BLaER1 (cell line): ENCODE results near the gene EDA.

ENCODE experiments used
- H3K27ac ChIP-seq: shearing (Covaris generic); formaldehyde crosslinking; 2 replicates; pipeline ENCODE4 v1.8.1; 2022
- H3K27me3 ChIP-seq: shearing (Covaris generic); formaldehyde crosslinking; 2 replicates; pipeline ENCODE4 v1.8.1; 2022
- H3K36me3 ChIP-seq: shearing (Covaris generic); formaldehyde crosslinking; 2 replicates; pipeline ENCODE4 v1.8.1; 2022
- H3K4me1 ChIP-seq: shearing (Covaris generic); formaldehyde crosslinking; 2 replicates; pipeline ENCODE4 v1.8.1; 2022
- H3K4me2 ChIP-seq: shearing (Covaris generic); formaldehyde crosslinking; 2 replicates; pipeline ENCODE4 v1.8.1; 2022
- H3K4me3 ChIP-seq: shearing (Covaris generic); formaldehyde crosslinking; 2 replicates; pipeline ENCODE4 v1.8.1; 2022
- H3K9ac ChIP-seq: shearing (Covaris generic); formaldehyde crosslinking; 2 replicates; pipeline ENCODE4 v1.8.1; 2022
- H3K9me3 ChIP-seq: shearing (Covaris generic); formaldehyde crosslinking; 2 replicates; pipeline ENCODE4 v1.8.1; 2022
- H4K20me1 ChIP-seq: shearing (Covaris generic); formaldehyde crosslinking; 2 replicates; pipeline ENCODE4 v1.8.1; 2022
- Cebpa-rat ChIP-seq: shearing (Covaris generic); IDR thresholded peaks from 2 replicates; pipeline ENCODE4 v1.8.1; 2022

The EDA gene

GRCh38 chrX:69724307-69724706, 108.4 kb downstream of the EDA start:
- no peak for TF ChIP-seq Cebpa-rat
- peaks cover 5% of the 10 kb centered on the region; the same call in 1 of the 2 replicates for H3K9me3 ChIP-seq
- H3K27ac ChIP-seq, result no peak overlapping the region
- no peaks in the 10 kb centered on the region for H4K20me1 ChIP-seq
- no peak overlapping the region for H3K4me3 ChIP-seq
- H3K27me3 ChIP-seq, result peaks cover 83% of the 10 kb centered on the region
- H3K4me1 ChIP-seq, result no peaks in the 10 kb centered on the region
- no peaks in the 10 kb centered on the region for H3K36me3 ChIP-seq
- no peak overlapping the region for H3K9ac ChIP-seq
- H3K4me2 ChIP-seq, result no peak overlapping the region

- Histone ChIP-seq H3K4me3 (no peak overlapping the region), H3K27me3 (peaks cover 45% of the 10 kb centered on the region), H3K9me3 (0 out of 2 replicates have a peak, but pooled peaks cover 5% of the 10 kb centered on the region), H4K20me1 (no peaks in the 10 kb centered on the region), H3K27ac (no peak overlapping the region), H3K4me1 (no peaks in the 10 kb centered on the region), H3K4me2 (no peak overlapping the region), H3K9ac (no peak overlapping the region), H3K36me3 (no peaks in the 10 kb centered on the region)
- TF ChIP-seq Cebpa-rat, result no peak
Measured at GRCh38 chrX:69740317-69740716, 124.4 kb downstream of the EDA start.

- no peak for TF ChIP-seq Cebpa-rat
- no peak overlapping the region for H3K4me2 ChIP-seq
- peaks cover 49% of the 10 kb centered on the region for H3K27me3 ChIP-seq
Measured at GRCh38 chrX:69741721-69742120, 125.8 kb downstream of the EDA start.

GRCh38 chrX:69746051-69746450, 130.1 kb downstream of the EDA start:
- H3K27me3 ChIP-seq, result peaks cover 55% of the 10 kb centered on the region
- no peaks in the 10 kb centered on the region for H3K4me1 ChIP-seq
- H3K4me2 ChIP-seq, result no peak overlapping the region
- H3K27ac ChIP-seq, result no peak overlapping the region
- H4K20me1 ChIP-seq, result no peaks in the 10 kb centered on the region; the same call in 1 of the 2 replicates
- no peak overlapping the region for H3K4me3 ChIP-seq
- 0 out of 2 replicates have a peak, but pooled peaks cover 5% of the 10 kb centered on the region for H3K9me3 ChIP-seq
- H3K36me3 ChIP-seq, result no peaks in the 10 kb centered on the region
- no peak overlapping the region for H3K9ac ChIP-seq
- no peak for TF ChIP-seq Cebpa-rat

More at GRCh38 chrX:69741721-69742120, 125.8 kb downstream of the EDA start:
- no peaks in the 10 kb centered on the region for H3K4me1 ChIP-seq
- H4K20me1 ChIP-seq, result no peaks in the 10 kb centered on the region; the same call in 1 of the 2 replicates
- H3K36me3 ChIP-seq, result no peaks in the 10 kb centered on the region
- 0 out of 2 replicates have a peak, but pooled peaks cover 5% of the 10 kb centered on the region for H3K9me3 ChIP-seq
- H3K4me3 ChIP-seq, result no peak overlapping the region
- H3K9ac ChIP-seq, result no peak overlapping the region
- H3K27ac ChIP-seq, result no peak overlapping the region

- Histone ChIP-seq H4K20me1 (no peaks in the 10 kb centered on the region; the same call in 1 of the 2 replicates), H3K4me2 (no peak overlapping the region), H3K9me3 (0 out of 2 replicates have a peak, but pooled peaks cover 5% of the 10 kb centered on the region), H3K36me3 (no peaks in the 10 kb centered on the region), H3K4me3 (no peak overlapping the region), H3K27me3 (peaks cover 46% of the 10 kb centered on the region), H3K27ac (no peak overlapping the region), H3K4me1 (no peaks in the 10 kb centered on the region), H3K9ac (no peak overlapping the region)
- TF ChIP-seq Cebpa-rat, result no peak
Measured at GRCh38 chrX:69748055-69748454, 132.1 kb downstream of the EDA start.

- Histone ChIP-seq H3K9ac (no peak overlapping the region), H3K9me3 (0 out of 2 replicates have a peak, but pooled peaks cover 4% of the 10 kb centered on the region), H3K4me1 (no peaks in the 10 kb centered on the region), H3K4me3 (no peak overlapping the region), H3K4me2 (no peak overlapping the region), H3K27me3 (peaks cover 76% of the 10 kb centered on the region), H4K20me1 (no peaks in the 10 kb centered on the region), H3K27ac (no peak overlapping the region), H3K36me3 (no peaks in the 10 kb centered on the region)
- no peak for TF ChIP-seq Cebpa-rat
Measured at GRCh38 chrX:69759921-69760625, 144.2 kb downstream of the EDA start.

GRCh38 chrX:69761633-69762032, 145.7 kb downstream of the EDA start:
- no peak for TF ChIP-seq Cebpa-rat
- H3K36me3 ChIP-seq, result no peaks in the 10 kb centered on the region
- no peak overlapping the region for H3K27ac ChIP-seq

GRCh38 chrX:69762340-69762739, 146.4 kb downstream of the EDA start:
- Histone ChIP-seq H3K9ac (no peak overlapping the region), H4K20me1 (no peaks in the 10 kb centered on the region), H3K4me2 (no peak overlapping the region), H3K4me1 (no peaks in the 10 kb centered on the region), H3K27ac (no peak overlapping the region), H3K36me3 (no peaks in the 10 kb centered on the region), H3K27me3 (peaks cover 68% of the 10 kb centered on the region), H3K9me3 (peaks cover 4% of the 10 kb centered on the region; the same call in 1 of the 2 replicates), H3K4me3 (no peak overlapping the region)
- TF ChIP-seq Cebpa-rat, result no peak

More at GRCh38 chrX:69761633-69762032, 145.7 kb downstream of the EDA start:
- no peaks in the 10 kb centered on the region for H3K4me1 ChIP-seq
- peaks cover 71% of the 10 kb centered on the region for H3K27me3 ChIP-seq
- H3K4me2 ChIP-seq, result no peak overlapping the region
- no peak overlapping the region for H3K4me3 ChIP-seq
- H4K20me1 ChIP-seq, result no peaks in the 10 kb centered on the region
- H3K9me3 ChIP-seq, result peaks cover 4% of the 10 kb centered on the region; the same call in 1 of the 2 replicates
- H3K9ac ChIP-seq, result no peak overlapping the region

- Histone ChIP-seq H3K4me2 (no peak overlapping the region), H3K4me1 (no peaks in the 10 kb centered on the region), H3K4me3 (no peak overlapping the region), H3K27me3 (peaks cover 66% of the 10 kb centered on the region), H3K9ac (no peak overlapping the region), H3K27ac (no peak overlapping the region), H4K20me1 (no peaks in the 10 kb centered on the region), H3K9me3 (peaks cover 6% of the 10 kb centered on the region; the same call in 1 of the 2 replicates), H3K36me3 (no peaks in the 10 kb centered on the region)
- TF ChIP-seq Cebpa-rat, result no peak
Measured at GRCh38 chrX:69793260-69793935, 177.5 kb downstream of the EDA start.

- Histone ChIP-seq H3K4me1 (no peaks in the 10 kb centered on the region), H3K36me3 (no peaks in the 10 kb centered on the region), H3K27me3 (peaks cover 73% of the 10 kb centered on the region), H4K20me1 (no peaks in the 10 kb centered on the region), H3K9me3 (peaks cover 6% of the 10 kb centered on the region; the same call in 1 of the 2 replicates), H3K4me2 (no peak overlapping the region), H3K9ac (no peak overlapping the region), H3K27ac (no peak overlapping the region), H3K4me3 (no peak overlapping the region)
- TF ChIP-seq Cebpa-rat, result no peak
Measured at GRCh38 chrX:69795702-69796101, 179.8 kb downstream of the EDA start.
